Renal pelvis (tissue), 12 donors: Measurements from ENCODE around the gene MED19. TPM values are rescaled to one million over a fixed set of nuclear protein-coding genes. Genes with fewer than 3 reads are reported as not detected.
A peak's percentile ranks its signal among the peaks of the same experiment; 100 is the strongest.
"Not testable (repeated sequence)": the region's sequence is repeated elsewhere in the genome, so short reads cannot be mapped to it uniquely, and the experiment has no call there.

ENCODE experiments used
- DNase-seq: peaks from one replicate; pipeline ENCODE4 v3.0.0-alpha.2; 2013
- long read RNA-seq, 16 experiments: transcript quantifications; one replicate each; lab custom pipeline, GENCODE V29; 2026
- polyA plus RNA-seq, 3 donors: library from polyadenylated mRNA; unstranded; fragments of 120-200 nt; gene quantifications; one replicate each; pipeline ENCODE4 v1.2.1, GENCODE V29; 2013; ENCODE audit not compliant: insufficient read length in 3 of 3

Gene MED19, protein sequence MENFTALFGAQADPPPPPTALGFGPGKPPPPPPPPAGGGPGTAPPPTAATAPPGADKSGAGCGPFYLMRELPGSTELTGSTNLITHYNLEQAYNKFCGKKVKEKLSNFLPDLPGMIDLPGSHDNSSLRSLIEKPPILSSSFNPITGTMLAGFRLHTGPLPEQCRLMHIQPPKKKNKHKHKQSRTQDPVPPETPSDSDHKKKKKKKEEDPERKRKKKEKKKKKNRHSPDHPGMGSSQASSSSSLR
- 10 to 100 TPM; 21.3 to 24.3 (median 22.9) TPM for polyA plus RNA-seq
- long read RNA-seq, donor 1, transcript MED19-202 (5 exons, 1,203 nt) = major isoform, 15 of 25 reads
- long read RNA-seq, donor 1, partial matches to known transcripts = 7 of 25 reads
- long read RNA-seq, donor 1, other reads (novel, unspliced or antisense) = 0 of 25 reads
- long read RNA-seq, donor 2, transcript MED19-202 (5 exons, 1,203 nt) = major isoform, 19 of 78 reads
- long read RNA-seq, donor 2, partial matches to known transcripts = 56 of 78 reads
- long read RNA-seq, donor 2, other reads (novel, unspliced or antisense) = 0 of 78 reads
- long read RNA-seq, donor 3, transcript MED19-202 (5 exons, 1,203 nt) = major isoform, 16 of 19 reads
- long read RNA-seq, donor 3, partial matches to known transcripts = 0 of 19 reads
- long read RNA-seq, donor 3, other reads (novel, unspliced or antisense) = 0 of 19 reads
- long read RNA-seq, donor 4, transcript MED19-202 (5 exons, 1,203 nt) = major isoform, 19 of 35 reads
- long read RNA-seq, donor 4, partial matches to known transcripts = 9 of 35 reads
- long read RNA-seq, donor 4, other reads (novel, unspliced or antisense) = 0 of 35 reads
- long read RNA-seq, donor 5, transcript MED19-203 (3 exons, 1,088 nt) = major isoform, 7 of 19 reads
- long read RNA-seq, donor 5, partial matches to known transcripts = 8 of 19 reads
- long read RNA-seq, donor 5, other reads (novel, unspliced or antisense) = 0 of 19 reads
- long read RNA-seq, donor 6, transcript MED19-202 (5 exons, 1,203 nt) = major isoform, 7 of 9 reads
- long read RNA-seq, donor 6, partial matches to known transcripts = 0 of 9 reads
- long read RNA-seq, donor 6, other reads (novel, unspliced or antisense) = 0 of 9 reads
- long read RNA-seq, donor 7, transcript MED19-202 (5 exons, 1,203 nt) = major isoform, 6 of 39 reads
- long read RNA-seq, donor 7, partial matches to known transcripts = 29 of 39 reads
- long read RNA-seq, donor 7, other reads (novel, unspliced or antisense) = 0 of 39 reads
- long read RNA-seq, donor 8, transcript MED19-202 (5 exons, 1,203 nt) = major isoform, 7 of 8 reads
- long read RNA-seq, donor 8, partial matches to known transcripts = 0 of 8 reads
- long read RNA-seq, donor 8, other reads (novel, unspliced or antisense) = 0 of 8 reads
- long read RNA-seq, donor 9, transcript MED19-202 (5 exons, 1,203 nt) = major isoform, 14 of 26 reads
- long read RNA-seq, donor 9, partial matches to known transcripts = 9 of 26 reads
- long read RNA-seq, donor 9, other reads (novel, unspliced or antisense) = 0 of 26 reads
- long read RNA-seq, donor 10, transcript MED19-202 (5 exons, 1,203 nt) = major isoform, 15 of 21 reads
- long read RNA-seq, donor 10, partial matches to known transcripts = 0 of 21 reads
- long read RNA-seq, donor 10, other reads (novel, unspliced or antisense) = 0 of 21 reads
- long read RNA-seq, donor 11, transcript MED19-202 (5 exons, 1,203 nt) = major isoform, 6 of 24 reads
- long read RNA-seq, donor 11, transcript MED19-203 (3 exons, 1,088 nt) = minor isoform, 5 of 24 reads
- long read RNA-seq, donor 11, partial matches to known transcripts = 11 of 24 reads
- long read RNA-seq, donor 11, other reads (novel, unspliced or antisense) = 0 of 24 reads
- long read RNA-seq, donor 12, transcript MED19-202 (5 exons, 1,203 nt) = major isoform, 20 of 29 reads
- long read RNA-seq, donor 12, partial matches to known transcripts = 8 of 29 reads
- long read RNA-seq, donor 12, other reads (novel, unspliced or antisense) = 0 of 29 reads
- long read RNA-seq, donor 13, partial matches to known transcripts = 9 of 12 reads
- long read RNA-seq, donor 13, other reads (novel, unspliced or antisense) = 0 of 12 reads
- long read RNA-seq, donor 14 = 0 reads
- long read RNA-seq, donor 15, transcript MED19-203 (3 exons, 1,088 nt) = minor isoform, 7 of 29 reads
- long read RNA-seq, donor 15, transcript MED19-202 (5 exons, 1,203 nt) = major isoform, 12 of 29 reads
- long read RNA-seq, donor 15, partial matches to known transcripts = 8 of 29 reads
- long read RNA-seq, donor 15, other reads (novel, unspliced or antisense) = 0 of 29 reads
- long read RNA-seq, donor 16, transcript MED19-202 (5 exons, 1,203 nt) = major isoform, 16 of 26 reads
- long read RNA-seq, donor 16, partial matches to known transcripts = 10 of 26 reads
- long read RNA-seq, donor 16, other reads (novel, unspliced or antisense) = 0 of 26 reads

DNA sequence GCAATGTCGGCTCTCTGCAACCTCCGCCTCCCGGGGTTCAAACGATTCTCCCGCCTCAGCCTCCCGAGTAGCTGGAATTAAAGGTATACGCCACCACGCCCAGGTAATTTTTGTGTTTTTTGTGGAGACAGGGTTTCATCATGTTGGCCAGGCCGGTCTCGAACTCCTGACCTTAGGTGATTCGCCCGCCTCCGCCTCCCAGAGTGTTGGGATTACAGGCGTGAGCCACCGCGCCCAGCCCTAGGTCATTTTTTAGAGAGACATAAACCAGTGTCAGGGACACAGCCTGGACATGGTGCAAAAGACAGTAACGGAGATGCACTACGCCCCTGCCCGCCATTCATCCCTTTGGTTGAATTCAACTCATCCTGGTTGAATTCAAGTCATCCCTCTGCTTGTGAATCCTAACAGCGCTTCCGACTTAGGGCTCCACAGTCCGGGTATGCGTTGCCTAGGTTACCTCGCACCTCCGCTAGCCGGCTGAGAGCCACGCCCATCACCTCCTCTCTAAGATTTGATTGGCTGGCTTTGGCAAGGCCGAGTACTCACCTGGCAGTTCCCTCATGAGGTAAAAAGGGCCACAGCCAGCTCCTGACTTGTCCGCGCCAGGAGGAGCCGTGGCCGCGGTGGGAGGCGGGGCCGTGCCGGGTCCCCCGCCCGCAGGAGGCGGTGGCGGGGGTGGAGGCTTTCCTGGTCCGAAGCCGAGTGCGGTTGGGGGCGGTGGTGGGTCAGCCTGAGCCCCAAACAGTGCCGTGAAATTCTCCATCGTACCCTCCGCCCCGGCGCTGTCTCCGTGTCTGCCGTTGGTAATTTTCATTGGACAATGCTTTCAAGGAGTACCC is at the start of gene MED19:
TSS of gene MED19 (minus strand) at position 802 of the 842 bp plus-strand sequence. CDS start at position 766, 36 bp downstream.
- peak; percentile 89 for DNase-seq

DNA sequence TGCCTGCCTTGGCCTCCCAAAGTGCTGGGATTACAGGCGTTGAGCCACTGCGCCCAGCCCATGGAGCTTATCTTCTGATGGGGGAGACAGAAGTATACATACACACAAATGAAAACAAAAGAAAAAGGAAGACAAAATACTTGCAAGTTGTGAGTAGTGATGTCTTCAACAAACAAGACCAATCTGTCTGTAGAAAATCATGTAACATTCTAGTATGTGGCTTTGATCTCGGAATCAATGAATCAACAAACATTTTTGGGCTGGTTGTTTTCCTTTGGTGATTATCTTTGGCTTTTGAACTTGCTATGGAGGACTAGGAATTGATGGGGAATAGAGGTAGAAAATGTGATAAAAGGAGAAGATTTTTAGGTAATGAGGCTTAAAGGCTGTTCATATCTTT is 46.2 kb upstream of the MED19 start:
- no peak for DNase-seq

DNA sequence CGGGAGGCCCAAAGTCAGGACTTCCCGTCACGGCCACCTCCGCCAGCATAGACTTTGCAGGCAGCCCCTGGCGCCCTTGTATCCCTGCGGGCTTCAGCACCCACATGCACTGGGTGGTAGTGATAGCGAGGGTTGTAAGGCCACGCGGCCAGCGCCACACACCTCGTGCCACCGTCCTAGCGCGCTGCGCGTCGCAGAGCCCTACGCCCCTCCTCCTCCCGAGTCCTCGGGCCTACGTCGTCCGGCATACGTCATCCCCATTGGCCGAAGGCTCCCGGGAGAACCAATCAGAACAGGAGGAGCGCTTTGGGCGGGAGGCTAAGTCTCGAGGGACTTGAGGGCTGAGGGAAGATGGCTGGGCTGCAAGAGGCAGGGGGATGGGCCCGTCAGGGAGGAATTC is 40.9 kb upstream of the MED19 start:
- no peak for DNase-seq

DNA sequence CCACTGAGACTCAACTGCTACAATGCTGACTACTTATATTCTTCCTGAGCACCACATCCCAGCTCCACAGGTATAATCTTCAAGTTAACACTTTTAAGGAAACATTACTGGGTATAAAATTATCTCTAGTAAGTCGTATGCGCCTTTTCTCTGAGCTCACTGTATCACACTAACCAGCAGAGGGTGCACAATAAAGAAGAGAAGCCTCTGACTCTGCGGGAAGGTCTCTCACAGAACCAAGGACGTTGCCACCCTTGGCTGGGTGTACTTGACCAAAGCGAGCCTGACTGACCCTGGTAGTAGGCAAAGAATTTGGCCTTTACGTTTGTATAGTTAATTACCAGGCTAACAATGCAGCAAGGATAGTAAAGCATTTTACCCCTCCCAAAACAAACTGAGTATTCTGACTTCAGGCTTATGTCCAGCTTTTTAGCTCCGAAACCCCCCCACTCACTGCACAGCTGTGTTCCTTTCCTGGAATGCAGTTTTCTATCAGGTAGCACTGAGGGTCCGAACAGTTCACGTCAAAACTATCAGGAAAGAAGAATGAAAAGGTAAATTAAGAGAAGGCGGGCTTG is 39.8 kb upstream of the MED19 start, which contains the start of gene BTBD18:
TSS of gene BTBD18 (minus strand) at position 144 of the 578 bp plus-strand sequence. CDS start 631 bp downstream, outside the sequence.
- DNase-seq = no peak

DNA sequence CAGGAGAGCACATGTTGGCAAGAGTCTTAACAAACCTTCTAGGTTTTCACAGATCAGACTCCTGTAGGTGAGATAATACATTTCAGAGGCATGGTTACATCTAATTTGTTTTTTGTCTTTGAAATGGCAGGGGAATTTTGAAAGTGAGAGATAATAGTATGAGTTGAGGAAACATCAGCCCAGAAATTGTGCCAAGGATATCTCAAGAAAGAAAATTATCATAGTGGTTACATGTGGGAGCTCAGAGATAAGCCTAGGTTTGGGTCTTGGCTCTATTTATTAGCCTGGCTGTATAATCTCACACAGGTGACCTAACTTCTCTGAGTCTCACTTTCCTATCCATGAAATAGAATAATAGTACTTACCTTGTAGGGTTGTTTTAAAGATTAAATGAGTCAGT is 39.2 kb upstream of the MED19 start:
- no peak for DNase-seq

DNA sequence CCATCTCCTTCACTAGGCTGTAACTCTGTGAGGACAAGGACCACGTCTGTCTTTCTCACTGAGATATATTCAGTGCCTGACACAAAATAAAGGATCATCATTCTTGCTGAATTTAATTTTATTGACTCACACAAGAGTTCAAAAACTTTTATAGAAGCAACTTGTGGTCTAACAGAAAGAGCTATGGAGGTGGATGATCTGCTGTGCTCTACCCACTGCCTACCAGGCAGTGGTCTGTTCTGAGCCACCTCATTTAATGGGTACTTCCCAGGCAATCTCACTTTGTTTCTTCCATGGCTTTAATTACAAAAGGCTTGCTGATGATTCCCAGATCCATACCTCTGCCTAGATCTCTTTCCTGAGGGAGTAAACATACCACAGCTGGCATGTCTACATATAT is 34.9 kb upstream of the MED19 start:
- DNase-seq = no peak

DNA sequence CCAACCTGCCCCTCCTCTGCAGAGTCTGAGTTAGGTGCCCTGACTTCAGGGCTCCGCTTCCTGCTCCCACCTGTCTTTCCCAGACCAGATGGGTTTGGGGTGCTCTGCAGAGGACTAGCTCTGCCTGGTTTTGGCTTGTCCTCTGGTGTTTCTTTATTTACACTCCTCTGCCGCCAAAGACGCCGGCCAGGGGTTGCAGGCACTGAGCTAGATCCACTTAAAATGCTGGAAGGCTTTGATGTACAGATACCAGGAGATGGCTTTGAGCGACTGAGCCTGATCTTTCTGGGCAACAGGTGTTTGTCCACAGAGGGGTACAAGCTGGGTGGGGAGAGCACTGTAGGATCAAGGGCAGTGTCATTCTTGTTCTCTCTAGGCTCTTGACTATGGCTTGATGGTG is 33.2 kb upstream of the MED19 start:
- no peak for DNase-seq

DNA sequence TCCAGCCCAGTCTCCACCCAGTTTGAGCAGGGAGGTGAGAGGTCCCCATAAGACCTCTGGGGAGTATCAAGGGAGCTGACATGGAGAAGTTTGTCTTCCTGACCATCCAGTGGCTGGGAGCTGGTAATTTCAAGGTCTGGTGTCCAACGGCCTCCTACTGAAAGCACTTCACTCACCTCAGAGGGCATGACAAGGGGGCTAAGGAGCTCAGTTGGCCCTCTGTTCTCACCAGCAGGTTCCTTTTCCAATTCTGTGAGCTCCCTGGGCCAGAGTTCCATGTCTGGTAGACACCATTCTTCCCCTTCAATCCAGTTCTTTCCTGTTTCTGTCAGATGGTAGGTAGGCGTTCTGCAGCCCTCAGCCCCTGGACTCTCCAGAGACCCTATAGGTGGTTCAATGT is 32.3 kb upstream of the MED19 start:
- DNase-seq = no peak

DNA sequence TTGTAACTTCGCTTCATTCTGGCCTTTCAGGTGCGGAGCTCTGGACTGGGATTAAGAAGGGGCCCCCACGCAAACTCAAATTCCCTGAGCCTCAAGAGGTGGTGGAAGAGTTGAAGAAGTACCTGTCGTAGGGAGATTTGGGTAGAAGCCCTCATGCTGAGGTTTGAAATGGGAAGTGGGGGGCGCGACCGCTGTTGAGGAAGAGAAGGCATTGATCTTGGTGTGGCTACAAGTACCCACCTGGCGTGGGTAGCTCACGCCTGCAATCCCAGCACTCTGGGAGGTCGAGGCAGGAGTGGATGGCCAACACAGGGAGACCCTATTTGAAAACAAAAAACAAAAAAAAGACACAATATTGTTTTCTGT is 30.1 kb upstream of the MED19 start:
- no peak for DNase-seq

DNA sequence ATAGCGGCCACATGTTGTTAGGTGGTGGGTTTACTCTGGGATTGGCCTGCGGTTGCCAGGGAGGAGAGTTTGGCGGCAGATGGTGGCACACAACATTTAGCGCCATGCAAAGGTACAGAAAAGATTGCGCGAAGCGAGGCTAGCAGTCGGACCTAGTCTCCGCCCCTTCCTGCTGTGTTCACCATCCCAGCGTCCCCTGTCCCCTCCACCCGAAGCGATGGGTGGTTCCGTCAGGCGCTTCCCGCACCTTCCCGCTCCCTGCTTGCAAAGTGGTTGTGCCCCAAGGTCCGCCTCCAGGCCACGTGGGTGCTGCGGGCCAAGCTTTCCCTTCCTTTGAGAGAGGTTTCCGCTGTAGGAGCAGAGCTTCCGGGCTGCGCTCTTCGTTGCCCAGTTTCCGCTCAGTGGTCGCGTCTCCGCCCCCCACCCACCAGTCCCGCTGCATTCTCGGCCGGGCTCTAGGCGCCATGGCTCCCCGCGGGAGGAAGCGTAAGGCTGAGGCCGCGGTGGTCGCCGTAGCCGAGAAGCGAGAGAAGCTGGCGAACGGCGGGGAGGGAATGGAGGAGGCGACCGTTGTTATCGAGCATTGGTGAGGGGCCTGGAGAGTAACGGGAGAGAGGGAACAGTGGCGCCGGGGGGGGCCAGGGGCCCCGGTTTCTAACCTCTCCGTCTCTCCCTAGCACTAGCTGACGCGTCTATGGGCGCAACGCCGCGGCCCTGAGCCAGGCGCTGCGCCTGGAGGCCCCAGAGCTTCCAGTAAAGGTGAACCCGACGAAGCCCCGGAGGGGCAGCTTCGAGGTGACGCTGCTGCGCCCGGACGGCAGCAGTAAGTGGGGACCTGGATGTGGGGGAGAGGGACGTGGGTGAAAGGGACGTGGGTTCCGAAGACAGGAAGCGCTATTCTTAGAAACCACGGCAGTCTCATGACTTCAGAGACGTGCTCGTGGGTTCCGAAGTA is 29.4 kb upstream of the MED19 start, which contains the start of gene SELENOH:
TSS of gene SELENOH (plus strand) at position 360 of the 955 bp plus-strand sequence. CDS start at position 465, 105 bp downstream.
- peak; percentile 97 for DNase-seq

DNA sequence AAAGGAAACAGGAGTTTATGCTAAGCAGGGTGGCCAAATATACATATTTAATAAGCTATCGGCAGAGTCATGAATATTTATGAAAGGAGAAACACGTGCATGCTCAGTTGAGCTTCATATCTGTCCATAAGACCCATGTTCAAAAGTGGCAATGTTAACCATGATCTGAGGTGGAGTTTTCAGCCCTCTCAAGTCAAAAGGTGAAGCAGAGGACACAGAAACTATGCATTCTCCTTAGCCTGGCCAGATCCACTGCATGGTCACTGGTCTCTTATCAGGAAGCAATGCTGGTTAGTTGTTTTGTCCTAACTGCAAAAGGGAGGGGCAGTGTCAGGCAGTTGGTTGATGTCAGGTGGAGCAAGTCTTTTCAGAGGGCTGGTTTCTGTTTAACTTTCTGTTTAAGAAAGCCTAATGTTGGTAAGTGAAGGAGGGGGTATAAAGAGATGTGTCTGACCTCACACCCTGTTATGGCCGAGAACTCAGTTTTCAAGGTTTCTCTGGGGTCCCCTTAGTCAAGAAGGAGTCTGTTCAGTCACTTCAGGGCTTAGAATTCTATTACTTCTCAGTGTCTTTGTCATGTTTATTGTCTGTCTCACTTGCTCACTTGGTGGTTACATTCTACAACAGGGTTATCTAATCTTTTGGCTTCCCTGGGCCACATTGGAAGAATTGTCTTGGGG is 23.7 kb upstream of the MED19 start:
- no peak for DNase-seq

DNA sequence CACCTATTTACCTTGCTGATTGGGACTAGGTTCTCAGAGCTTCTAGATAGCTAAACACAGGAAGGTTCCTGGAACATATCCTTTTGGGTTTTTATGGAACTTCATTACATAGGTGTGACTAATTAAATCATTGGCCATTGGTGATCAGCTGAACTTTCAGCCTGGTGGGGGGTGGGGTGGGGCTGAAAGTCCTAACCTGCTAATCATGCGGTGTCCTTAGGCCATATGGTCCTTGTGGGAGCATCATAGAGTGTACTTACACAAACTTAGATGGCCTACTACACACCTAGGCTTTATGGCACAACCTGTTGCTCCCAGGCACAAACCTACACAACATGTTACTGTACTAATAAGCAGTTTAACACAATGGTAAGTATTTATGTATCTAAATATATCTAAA is 20.6 kb upstream of the MED19 start:
- DNase-seq = no peak

DNA sequence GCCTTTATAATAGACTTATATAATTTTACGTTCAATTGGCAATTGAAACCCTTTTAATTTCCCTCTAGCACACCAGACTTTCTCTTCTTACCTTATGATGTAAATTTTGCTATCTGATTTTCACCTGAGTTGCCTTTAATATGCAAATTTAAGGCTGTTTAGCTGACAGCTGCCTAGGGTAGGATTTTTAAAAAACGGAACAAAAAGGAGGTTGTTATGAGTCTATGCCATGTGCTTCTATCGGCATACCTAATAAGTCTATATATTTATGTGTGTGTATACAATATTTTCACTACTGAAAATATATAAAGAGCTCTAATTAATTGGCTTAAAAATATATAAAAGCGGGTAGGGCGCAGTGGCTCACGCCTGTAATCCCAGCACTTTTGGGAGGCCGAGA is 17.5 kb upstream of the MED19 start:
- DNase-seq = no peak

DNA sequence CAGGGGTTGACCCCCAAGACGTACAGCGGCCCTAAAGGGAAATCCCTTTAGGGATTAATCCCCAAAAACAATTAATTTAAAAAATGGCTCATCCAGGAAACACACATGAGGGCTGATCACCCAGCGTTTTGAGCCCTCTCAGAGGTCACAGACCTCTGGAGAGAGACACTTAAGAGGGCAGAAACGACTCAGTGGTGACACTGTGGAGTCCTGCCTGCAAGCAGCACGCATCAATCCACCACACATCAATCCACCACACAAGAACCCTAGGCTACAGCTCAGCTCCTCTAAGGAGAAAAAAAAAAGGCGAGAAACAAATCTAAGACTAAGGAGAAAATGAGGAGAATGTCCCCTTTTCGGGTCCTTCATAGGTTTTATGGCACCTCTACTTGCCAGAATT is 16.8 kb upstream of the MED19 start:
- no peak for DNase-seq

DNA sequence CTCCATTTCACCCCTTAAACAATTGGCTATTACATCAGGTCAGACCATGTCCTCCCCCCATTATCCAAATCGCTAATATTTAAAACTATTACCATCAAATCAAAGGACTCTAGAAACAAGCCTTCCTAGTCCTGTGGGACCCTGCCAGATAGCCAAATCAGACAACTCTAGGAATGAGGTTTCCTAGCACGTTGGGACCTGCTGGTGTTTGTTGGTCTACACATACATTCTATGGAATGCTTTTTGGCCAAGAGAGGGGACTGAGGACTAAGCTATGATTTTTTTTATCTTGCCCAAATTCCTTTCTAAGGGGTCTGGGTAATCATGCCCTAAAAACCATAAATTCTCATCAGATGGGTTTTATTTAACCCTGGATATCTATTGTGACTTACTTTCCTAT is 15.2 kb upstream of the MED19 start:
- no peak for DNase-seq

DNA sequence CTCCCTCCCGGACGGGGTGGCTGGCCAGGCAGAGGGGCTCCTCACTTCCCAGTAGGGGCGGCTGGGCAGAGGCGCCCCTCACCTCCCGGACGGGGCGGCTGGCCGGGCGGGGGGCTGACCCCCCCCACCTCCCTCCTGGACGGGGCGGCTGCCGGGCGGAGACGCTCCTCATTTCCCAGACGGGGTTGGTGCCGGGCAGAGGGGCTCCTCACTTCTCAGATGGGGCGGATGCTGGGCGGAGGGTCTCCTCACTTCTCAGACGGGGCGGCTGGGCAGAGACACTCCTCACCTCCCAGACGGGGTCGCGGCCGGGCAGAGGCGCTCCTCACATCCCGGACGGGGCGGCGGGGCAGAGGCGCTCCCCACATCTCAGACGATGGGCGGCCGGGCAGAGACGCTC is 4.7 kb upstream of the MED19 start:
- DNase-seq = not testable (repeated sequence)
